IMR-90 (cell line): ENCODE measurements around the gene SLC16A5. TPM values are rescaled to one million over a fixed set of nuclear protein-coding genes. Genes with fewer than 3 reads are reported as not detected.

Experiments used
- ATAC-seq: fragments of 200-7000 bp; cut with Tn5 transposase; 2 replicates; pipeline ENCODE4 v1.9.1; 2020; ENCODE audit warnings: low read depth, mild to moderate bottlenecking, moderate library complexity
- BruUV-seq: library from RNA; stranded (reverse); fragments of 400-500 nt; replicated peaks from 2 replicates; lab custom pipeline; 2021; lab: Mats Ljungman, UMichigan
- CTCF ChIA-PET: fragments of 300-600 bp; formaldehyde crosslinking; extraction: SDS; loops from one replicate; lab custom pipeline; 2021; ENCODE audit warnings: antibody characterized with exemption; lab: Yijun Ruan, JAX
- POLR2A ChIA-PET: fragments of 300-600 bp; sonication (Branson Sonifier 250); formaldehyde crosslinking; loops from one replicate; lab custom pipeline; 2022; ENCODE audit warnings: antibody characterized with exemption; ENCODE audit not compliant: unreplicated experiment; lab: Charles Lee
- DNase-seq: peaks from one replicate; pipeline ENCODE4 v3.0.0; 2013
- H2AFZ ChIP-seq: replicated peaks from 2 replicates; pipeline ENCODE3; 2013; ENCODE audit warnings: low read length, mild to moderate bottlenecking; ENCODE audit not compliant: poor library complexity
- H2AK5ac ChIP-seq: 2 replicates; pipeline ENCODE4 v1.6.1; 2013; ENCODE audit warnings: low read depth, low read length, inconsistent platforms
- H2AK9ac ChIP-seq: replicated peaks from 2 replicates; pipeline ENCODE3; 2013; ENCODE audit warnings: mild to moderate bottlenecking, low read depth, low read length, moderate library complexity; ENCODE audit not compliant: poor library complexity
- H2BK120ac ChIP-seq: 2 replicates; pipeline ENCODE4 v1.6.1; 2013; ENCODE audit warnings: low read depth, low read length, inconsistent platforms
- H2BK15ac ChIP-seq: 3 replicates; pipeline ENCODE4 v1.6.1; 2013; ENCODE audit warnings: low read depth, low read length, inconsistent platforms
- H2BK20ac ChIP-seq: 2 replicates; pipeline ENCODE4 v1.6.1; 2013; ENCODE audit warnings: low read depth, mild to moderate bottlenecking, inconsistent platforms, low read length, moderate library complexity
- H2BK5ac ChIP-seq: 2 replicates; pipeline ENCODE4 v1.6.1; 2013; ENCODE audit warnings: mild to moderate bottlenecking, low read depth, low read length, inconsistent platforms; ENCODE audit not compliant: poor library complexity, severe bottlenecking
- H3K14ac ChIP-seq: replicated peaks from 2 replicates; pipeline ENCODE4 v1.6.1; 2013; ENCODE audit warnings: low read depth, low read length, inconsistent platforms
- H3K18ac ChIP-seq: 2 replicates; pipeline ENCODE4 v1.6.1; 2013; ENCODE audit warnings: low read depth, low read length, control low read depth
- H3K23ac ChIP-seq: 2 replicates; pipeline ENCODE4 v1.6.1; 2013; ENCODE audit warnings: low read depth, low read length, inconsistent platforms
- H3K27ac ChIP-seq: 2 replicates; pipeline ENCODE4 v1.5.1; 2013; ENCODE audit warnings: mild to moderate bottlenecking, control low read depth, low read length; ENCODE audit not compliant: insufficient read depth
- H3K27me3 ChIP-seq: 2 replicates; pipeline ENCODE4 v1.6.1; 2013; ENCODE audit warnings: low read length; ENCODE audit not compliant: control insufficient read depth, insufficient read depth
- H3K36me3 ChIP-seq: 2 replicates; pipeline ENCODE4 v1.6.1; 2013; ENCODE audit warnings: low read length, mixed read lengths; ENCODE audit not compliant: control insufficient read depth, insufficient read depth
- H3K4ac ChIP-seq: 2 replicates; pipeline ENCODE4 v1.6.1; 2013; ENCODE audit warnings: low read depth, low read length, inconsistent platforms
- H3K4me1 ChIP-seq: 2 replicates; pipeline ENCODE4 v1.6.1; 2013; ENCODE audit warnings: low read length, mixed read lengths; ENCODE audit not compliant: control insufficient read depth, insufficient read depth
- H3K4me2 ChIP-seq: 2 replicates; pipeline ENCODE4 v1.6.1; 2013; ENCODE audit warnings: low read depth, mild to moderate bottlenecking, control low read depth, low read length, moderate library complexity
- H3K4me3 ChIP-seq: 2 replicates; pipeline ENCODE4 v1.5.1; 2013; ENCODE audit warnings: low read depth, mild to moderate bottlenecking, control low read depth, low read length, moderate library complexity; ENCODE audit not compliant: insufficient read depth
- H3K56ac ChIP-seq: 2 replicates; pipeline ENCODE4 v1.6.1; 2013; ENCODE audit warnings: low read length, inconsistent platforms; ENCODE audit not compliant: insufficient read depth; ENCODE audit errors: extremely low read depth
- H3K79me1 ChIP-seq, 2 experiments: 2 replicates each; pipeline ENCODE4 v1.6.1; 2013; ENCODE audit warnings: low read length in 2 of 2, inconsistent platforms in 1 of 2, low read depth in 1 of 2
- H3K9ac ChIP-seq: 2 replicates; pipeline ENCODE4 v1.6.1; 2013; ENCODE audit warnings: low read depth, low read length, control low read depth
- H3K9me1 ChIP-seq: 2 replicates; pipeline ENCODE4 v1.6.1; 2013; ENCODE audit warnings: low read length, inconsistent platforms; ENCODE audit not compliant: insufficient read depth
- H3K9me3 ChIP-seq: 2 replicates; pipeline ENCODE4 v1.6.1; 2013; ENCODE audit warnings: low read length; ENCODE audit not compliant: control insufficient read depth, insufficient read depth
- H4K20me1 ChIP-seq: 2 replicates; pipeline ENCODE4 v1.6.1; 2013; ENCODE audit warnings: low read length, inconsistent platforms; ENCODE audit not compliant: insufficient read depth
- H4K5ac ChIP-seq: 2 replicates; pipeline ENCODE4 v1.6.1; 2013; ENCODE audit warnings: mild to moderate bottlenecking, low read depth, low read length, control low read depth
- H4K8ac ChIP-seq, 2 experiments: 2 replicates each; pipeline ENCODE4 v1.6.1; 2013; ENCODE audit warnings: low read depth in 2 of 2, low read length in 2 of 2, control low read depth in 1 of 2, inconsistent platforms in 1 of 2
- H4K91ac ChIP-seq: 2 replicates; pipeline ENCODE4 v1.6.1; 2013; ENCODE audit warnings: low read depth, low read length, inconsistent platforms; ENCODE audit not compliant: insufficient read depth
- BHLHE40 ChIP-seq: fragments of 150-350 bp; IDR thresholded peaks from 2 replicates; pipeline ENCODE4 v1.6.1; 2016; ENCODE audit warnings: mild to moderate bottlenecking, low read depth, low read length
- CHD1 ChIP-seq: IDR thresholded peaks from 2 replicates; pipeline ENCODE4 v1.6.1; 2012; ENCODE audit warnings: low read depth, low read length, improper control_type of control experiment
- ELK1 ChIP-seq: fragments of 150-350 bp; IDR thresholded peaks from 2 replicates; pipeline ENCODE4 v1.6.1; 2016; ENCODE audit warnings: low read depth, mild to moderate bottlenecking, low read length, moderate library complexity, borderline replicate concordance
- MAFK ChIP-seq: IDR thresholded peaks from 2 replicates; pipeline ENCODE4 v1.6.1; 2012; ENCODE audit warnings: low read depth, low read length, improper control_type of control experiment
- POLR2A ChIP-seq: IDR thresholded peaks from 2 replicates; pipeline ENCODE4 v1.6.1; 2012; ENCODE audit warnings: mild to moderate bottlenecking, low read depth, low read length
- RFX5 ChIP-seq: IDR thresholded peaks from 2 replicates; pipeline ENCODE4 v1.8.0; 2012; ENCODE audit warnings: low read depth, mild to moderate bottlenecking, low read length, moderate library complexity
- SMC3 ChIP-seq: fragments of 150-350 bp; IDR thresholded peaks from 2 replicates; pipeline ENCODE4 v1.6.1; 2016; ENCODE audit warnings: low read depth, mild to moderate bottlenecking, antibody characterized with exemption, low read length, moderate library complexity
- WGBS, 2 experiments: methylation state at CpG; one replicate each; pipeline versions ENCODE4 v1.1.5 to v1.1.7; 2013; ENCODE audit warnings: missing lambda C conversion rate in 2 of 2; ENCODE audit not compliant: insufficient read length in 1 of 2; ENCODE audit errors: extremely low coverage in 2 of 2; 5-methylcytosine and 5-hydroxymethylcytosine counted together
- dilution Hi-C: fragments of 300-500 bp; cut with HindIII; formaldehyde crosslinking; loops from one replicate; pipeline ENCODE4 v1.14.3; 2018; ENCODE audit warnings: low sequenced_read_pairs; ENCODE audit not compliant: unreplicated experiment
- in situ Hi-C: fragments of 300-500 bp; cut with MboI; formaldehyde crosslinking; loops from 3 replicates; pipeline ENCODE4 v1.14.3; 2019; ENCODE audit warnings: low sequenced_read_pairs, inconsistent platforms, mixed read lengths
- intact Hi-C: fragments of 100-400 bp; cut with micrococcal nuclease; formaldehyde crosslinking; loops from 2 replicates; pipeline ENCODE4 v1.10.0; 2022
- polyA plus RNA-seq, 3 experiments: library from polyadenylated mRNA; depleted of rRNA; stranded (reverse); fragments of >200 nt; gene quantifications; 2 replicates each; pipeline ENCODE4 v1.2.3, GENCODE V29; 2012; ENCODE audit warnings: low replicate concordance in 1 of 3
- total RNA-seq: library from RNA; depleted of rRNA; stranded (reverse); fragments of >200 nt; gene quantifications from 2 replicates; pipeline ENCODE4 v1.2.3, GENCODE V29; 2012
- TF ChIP-seq, protein P1 (sequence below): conservative IDR thresholded peaks from 2 replicates; pipeline ENCODE4 v1.5.1; 2012; ENCODE audit warnings: mild to moderate bottlenecking, low read depth, low read length, improper control_type of control experiment

SLC16A5 gene
- total and polyA plus RNA-seq, 2 of the 4 experiments (the other 2 are of a cell fraction) = 1.8 to 7.1 TPM

- Histone ChIP-seq H2AFZ (no peak overlapping the region), H3K56ac (no peak overlapping the region), H3K9me1 (peaks cover 27% of the 10 kb centered on the region), H3K4me2 (no peak overlapping the region), H3K79me1 (peaks cover 7 to 55% of the 10 kb centered on the region in 2 experiments; a peak in 3 of 4 replicates), H2BK20ac (no peak overlapping the region), H4K91ac (no peak overlapping the region), H3K27me3 (no peaks in the 10 kb centered on the region), H2AK5ac (peak overlapping the region; percentile 45; the same call in 1 of the 2 replicates), H2AK9ac (no peak overlapping the region), H3K9ac (no peak overlapping the region), H3K23ac (no peak overlapping the region), H3K36me3 (peaks cover 16% of the 10 kb centered on the region), H2BK15ac (no peak overlapping the region), H4K5ac (no peak overlapping the region), H3K27ac (no peak overlapping the region), H3K4ac (no peak overlapping the region), H2BK5ac (no peak overlapping the region), H4K8ac (no peak overlapping the region), H3K4me1 (peaks cover 2% of the 10 kb centered on the region; the same call in 1 of the 2 replicates), H3K18ac (no peak overlapping the region), H2BK120ac (no peak overlapping the region), H3K4me3 (no peak overlapping the region), H3K14ac (no peak overlapping the region), H3K9me3 (no peaks in the 10 kb centered on the region), H4K20me1 (peaks cover 12% of the 10 kb centered on the region)
- ChIA-PET POLR2A (no interaction called here), CTCF (interaction anchor here (0.6 to 3.6 kb wide), 2 partner anchors 12 to 286 kb away, joined by 3 to 13 read pairs; no protein-coding TSS in a partner anchor)
- dilution Hi-C loops = no loop called here
- BruUV-seq = no TSS peak
- in situ Hi-C loops = no loop called here
- intact Hi-C loops = no loop called here
- WGBS, 2 experiments = no CpG with 5 or more reads among the region's 3 CpGs
- no peak for ATAC-seq
- DNase-seq = no peak
- TF ChIP-seq SMC3 (no peak), CHD1 (no peak), ELK1 (no peak), MAFK (no peak), BHLHE40 (no peak), POLR2A (no peak), RFX5 (no peak)
- TF ChIP-seq, protein P1, sequence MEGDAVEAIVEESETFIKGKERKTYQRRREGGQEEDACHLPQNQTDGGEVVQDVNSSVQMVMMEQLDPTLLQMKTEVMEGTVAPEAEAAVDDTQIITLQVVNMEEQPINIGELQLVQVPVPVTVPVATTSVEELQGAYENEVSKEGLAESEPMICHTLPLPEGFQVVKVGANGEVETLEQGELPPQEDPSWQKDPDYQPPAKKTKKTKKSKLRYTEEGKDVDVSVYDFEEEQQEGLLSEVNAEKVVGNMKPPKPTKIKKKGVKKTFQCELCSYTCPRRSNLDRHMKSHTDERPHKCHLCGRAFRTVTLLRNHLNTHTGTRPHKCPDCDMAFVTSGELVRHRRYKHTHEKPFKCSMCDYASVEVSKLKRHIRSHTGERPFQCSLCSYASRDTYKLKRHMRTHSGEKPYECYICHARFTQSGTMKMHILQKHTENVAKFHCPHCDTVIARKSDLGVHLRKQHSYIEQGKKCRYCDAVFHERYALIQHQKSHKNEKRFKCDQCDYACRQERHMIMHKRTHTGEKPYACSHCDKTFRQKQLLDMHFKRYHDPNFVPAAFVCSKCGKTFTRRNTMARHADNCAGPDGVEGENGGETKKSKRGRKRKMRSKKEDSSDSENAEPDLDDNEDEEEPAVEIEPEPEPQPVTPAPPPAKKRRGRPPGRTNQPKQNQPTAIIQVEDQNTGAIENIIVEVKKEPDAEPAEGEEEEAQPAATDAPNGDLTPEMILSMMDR = no peak
Observed at GRCh38 chr17:75125984-75126383, 38.2 kb downstream of the SLC16A5 start.
